HCT116 (cell line): ENCODE data around the gene CEP131. TPM values are rescaled to one million over a fixed set of nuclear protein-coding genes. Genes with fewer than 3 reads are reported as not detected.

Experiments
- ATAC-seq: fragments of 200-7000 bp; cut with Tn5 transposase; 2 replicates; pipeline ENCODE4 v1.9.1; 2020; ENCODE audit warnings: mild to moderate bottlenecking, moderate library complexity
- BruUV-seq: library from RNA; stranded (reverse); fragments of 400-500 nt; replicated peaks from 2 replicates; lab custom pipeline; 2021; lab: Mats Ljungman, UMichigan
- CTCF ChIA-PET: fragments of 300-600 bp; sonication (Branson Sonifier 250); formaldehyde crosslinking; loops from one replicate; lab custom pipeline; 2021; ENCODE audit warnings: antibody characterized with exemption; lab: Charles Lee
- POLR2A ChIA-PET: fragments of 300-600, 350-600 bp; sonication (Branson Sonifier 250); formaldehyde crosslinking; loops from one replicate; lab custom pipeline; 2021; ENCODE audit warnings: antibody characterized with exemption; lab: Charles Lee
- RAD21 ChIA-PET, 2 experiments: fragments of 300-600 bp; sonication (Branson Sonifier 250); formaldehyde crosslinking; loops; one replicate each; lab custom pipeline; 2023; ENCODE audit warnings: low total read pairs in 2 of 2; ENCODE audit not compliant: uncharacterized antibody in 2 of 2, unreplicated experiment in 2 of 2, low non-redundant PET in 1 of 2; lab: Charles Lee
- DNase-seq: peaks from one replicate; pipeline ENCODE4 v3.0.0-alpha.2; 2010; ENCODE audit warnings: low read depth, low spot score
- H2AFZ ChIP-seq: fragments of 200-600 bp; shearing (Covaris generic), sonication (generic); 2 replicates; pipeline ENCODE4 v1.6.1; 2017; ENCODE audit warnings: low read depth, mixed run types, mixed read lengths, antibody characterized with exemption, low read length; ENCODE audit not compliant: poor library complexity, severe bottlenecking
- H3K27ac ChIP-seq: 2 replicates; pipeline ENCODE4 v1.5.1; 2012; ENCODE audit warnings: low read depth, low read length
- H3K27me3 ChIP-seq: fragments of 200-600 bp; sonication (generic); 2 replicates; pipeline ENCODE4 v1.6.1; 2016; ENCODE audit warnings: mixed run types, low read length, mixed read lengths; ENCODE audit not compliant: insufficient read depth
- H3K36me3 ChIP-seq, 2 experiments: fragments of 200-500 bp in 1 of 2; fragments of 200-600 bp in 1 of 2; sonication (Bioruptor generic) in 1 of 2; sonication (generic) in 1 of 2; 2 replicates each; pipeline versions ENCODE4 v1.5.1 to v1.6.1; 2014 to 2016; ENCODE audit warnings: low read length in 2 of 2, inconsistent platforms in 1 of 2, mixed read lengths in 1 of 2, mixed run types in 1 of 2; ENCODE audit not compliant: insufficient read depth in 2 of 2, control insufficient read depth in 1 of 2
- H3K4me1 ChIP-seq, 2 experiments: fragments of 200-600 bp in 1 of 2; sonication (generic) in 1 of 2; 2 replicates each; pipeline versions ENCODE4 v1.5.1 to v1.6.1; 2012 to 2017; ENCODE audit warnings: low read length in 2 of 2, inconsistent platforms in 1 of 2, mild to moderate bottlenecking in 1 of 2, mixed read lengths in 1 of 2, mixed run types in 1 of 2, moderate library complexity in 1 of 2; ENCODE audit not compliant: insufficient read depth in 2 of 2, control insufficient read depth in 1 of 2
- H3K4me2 ChIP-seq: fragments of 200-600 bp; sonication (generic); 2 replicates; pipeline ENCODE4 v1.6.1; 2017; ENCODE audit warnings: mixed run types, low read length, mixed read lengths
- H3K4me3 ChIP-seq, 2 experiments: fragments of 200-600 bp in 1 of 2; sonication (generic) in 1 of 2; replicated peaks in 1 of 2; 2 replicates each; pipeline ENCODE4 v1.5.1; 2011 to 2016; ENCODE audit warnings: low read length in 2 of 2, control low read depth in 1 of 2, low read depth in 1 of 2, mild to moderate bottlenecking in 1 of 2, mixed read lengths in 1 of 2, mixed run types in 1 of 2
- H3K79me2 ChIP-seq: fragments of 200-600 bp; sonication (generic); 2 replicates; pipeline ENCODE4 v1.6.1; 2017; ENCODE audit warnings: mild to moderate bottlenecking, mixed run types, low read length, moderate library complexity, mixed read lengths; ENCODE audit not compliant: insufficient read depth
- H3K9ac ChIP-seq: fragments of 200-600 bp; sonication (generic); 2 replicates; pipeline ENCODE4 v1.6.1; 2016; ENCODE audit warnings: low read length, mixed read lengths
- H3K9me2 ChIP-seq: fragments of 200-600 bp; sonication (generic), shearing (Covaris generic); 2 replicates; pipeline ENCODE4 v1.6.1; 2017; ENCODE audit warnings: mixed run types, mild to moderate bottlenecking, moderate library complexity; ENCODE audit not compliant: insufficient read depth
- H3K9me3 ChIP-seq, 2 experiments: fragments of 200-500 bp in 1 of 2; fragments of 200-600 bp in 1 of 2; sonication (Bioruptor generic) in 1 of 2; sonication (generic) in 1 of 2; 2 replicates each; pipeline ENCODE4 v1.6.1; 2014 to 2017; ENCODE audit warnings: low read length in 2 of 2, mixed read lengths in 2 of 2, inconsistent platforms in 1 of 2, low read depth in 1 of 2, mild to moderate bottlenecking in 1 of 2, mixed run types in 1 of 2, moderate library complexity in 1 of 2; ENCODE audit not compliant: control insufficient read depth in 1 of 2, insufficient read depth in 1 of 2
- H4K20me1 ChIP-seq: fragments of 200-600 bp; sonication (generic), shearing (Covaris generic); 2 replicates; pipeline ENCODE4 v1.6.1; 2017; ENCODE audit warnings: mixed run types, mild to moderate bottlenecking, moderate library complexity; ENCODE audit not compliant: insufficient read depth
- CBX3 ChIP-seq: IDR thresholded peaks from 2 replicates; pipeline ENCODE4 v1.6.1; 2012; ENCODE audit warnings: low read depth
- CEBPB ChIP-seq: IDR thresholded peaks from 2 replicates; pipeline ENCODE4 v1.6.1; 2012; ENCODE audit warnings: low read depth
- ELF1 ChIP-seq: IDR thresholded peaks from 2 replicates; pipeline ENCODE4 v1.6.1; 2012; ENCODE audit warnings: low read depth, borderline replicate concordance
- EZH2 ChIP-seq: fragments of 200-600 bp; sonication (generic); IDR thresholded peaks from 2 replicates; pipeline ENCODE4 v1.6.1; 2017; ENCODE audit warnings: antibody characterized with exemption, mixed run types
- EZH2phosphoT487 ChIP-seq: fragments of 200-600 bp; IDR thresholded peaks from 2 replicates; pipeline ENCODE4 v1.6.1; 2018; ENCODE audit warnings: antibody characterized with exemption, borderline replicate concordance
- FOSL1 ChIP-seq: IDR thresholded peaks from 2 replicates; pipeline ENCODE4 v1.6.1; 2012; ENCODE audit warnings: low read depth
- MAX ChIP-seq: IDR thresholded peaks from 2 replicates; pipeline ENCODE4 v1.6.1; 2012
- POLR2AphosphoS5 ChIP-seq: IDR thresholded peaks from 2 replicates; pipeline ENCODE4 v1.6.1; 2011; ENCODE audit warnings: mild to moderate bottlenecking, low read depth, low read length, moderate library complexity
- RAD21 ChIP-seq: IDR thresholded peaks from 2 replicates; pipeline ENCODE4 v1.6.1; 2012; ENCODE audit warnings: low read depth, mild to moderate bottlenecking
- SIN3A ChIP-seq: IDR thresholded peaks from 2 replicates; pipeline ENCODE4 v1.6.1; 2012; ENCODE audit warnings: low read depth
- SP1 ChIP-seq: IDR thresholded peaks from 2 replicates; pipeline ENCODE4 v1.6.1; 2012; ENCODE audit warnings: low read depth
- TCF7L2 ChIP-seq: IDR thresholded peaks from 2 replicates; pipeline ENCODE4 v1.7.0; 2011; ENCODE audit warnings: borderline replicate concordance, inconsistent platforms; ENCODE audit not compliant: insufficient read depth, insufficient read length; ENCODE audit errors: extremely low read depth
- ZFX ChIP-seq: fragments of 450-650 bp; IDR thresholded peaks from 2 replicates; pipeline ENCODE4 v1.6.1; 2017
- ZNF274 ChIP-seq: fragments of 200-500 bp; sonication (Bioruptor generic); IDR thresholded peaks from 2 replicates; pipeline ENCODE4 v1.6.1; 2014; ENCODE audit warnings: mild to moderate bottlenecking, low read depth, low read length, inconsistent platforms
- intact Hi-C: fragments of 100-400 bp; cut with micrococcal nuclease; formaldehyde crosslinking; loops from 2 replicates; pipeline ENCODE4 v1.10.0; 2022
- total RNA-seq: library from RNA; stranded (reverse); gene quantifications from one replicate; pipeline ENCODE4 v1.2.1, GENCODE V29; 2021; ENCODE audit not compliant: unreplicated experiment
- TF ChIP-seq, protein P1 (sequence below), 3 experiments: fragments of 200-600 bp in 1 of 3; sonication (generic) in 1 of 3; IDR thresholded peaks in 2 of 3; conservative IDR thresholded peaks in 1 of 3; 2 replicates each; pipeline ENCODE4 v1.5.1; 2012 to 2017; ENCODE audit warnings: low read depth in 2 of 3, low read length in 2 of 3, antibody characterized with exemption in 1 of 3, borderline replicate concordance in 1 of 3, control low read depth in 1 of 3, mild to moderate bottlenecking in 1 of 3, mixed read lengths in 1 of 3, mixed run types in 1 of 3, moderate library complexity in 1 of 3; ENCODE audit not compliant: insufficient read depth in 1 of 3
- TF ChIP-seq, protein P2 (sequence below): IDR thresholded peaks from 2 replicates; pipeline ENCODE4 v1.6.1; 2012; ENCODE audit warnings: low read depth

CEP131 gene
- total RNA-seq, 1 experiment from 2014 or later = 30.2 TPM

DNA sequence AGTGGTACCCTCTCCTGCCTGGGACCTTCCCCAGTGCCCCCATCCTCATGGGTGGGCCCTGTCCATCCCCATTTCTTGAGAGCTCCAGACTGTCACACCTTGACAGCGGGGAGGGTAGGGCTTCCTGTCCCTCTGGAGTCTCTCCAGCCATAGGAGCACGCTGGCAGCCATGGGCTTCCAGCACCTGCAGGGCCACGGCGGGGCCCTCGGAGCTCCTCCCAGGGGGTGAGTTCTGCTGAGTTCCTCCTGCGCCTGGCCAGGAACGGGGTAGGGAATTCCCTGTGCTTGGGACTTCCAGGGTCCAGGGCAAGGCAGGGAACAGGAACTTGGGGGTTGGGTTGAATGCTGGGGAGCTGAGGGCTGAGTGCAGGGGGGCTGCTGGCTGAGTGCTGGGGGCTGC lies 33.7 kb downstream of the CEP131 start (continued):
- TF ChIP-seq, protein P1, sequence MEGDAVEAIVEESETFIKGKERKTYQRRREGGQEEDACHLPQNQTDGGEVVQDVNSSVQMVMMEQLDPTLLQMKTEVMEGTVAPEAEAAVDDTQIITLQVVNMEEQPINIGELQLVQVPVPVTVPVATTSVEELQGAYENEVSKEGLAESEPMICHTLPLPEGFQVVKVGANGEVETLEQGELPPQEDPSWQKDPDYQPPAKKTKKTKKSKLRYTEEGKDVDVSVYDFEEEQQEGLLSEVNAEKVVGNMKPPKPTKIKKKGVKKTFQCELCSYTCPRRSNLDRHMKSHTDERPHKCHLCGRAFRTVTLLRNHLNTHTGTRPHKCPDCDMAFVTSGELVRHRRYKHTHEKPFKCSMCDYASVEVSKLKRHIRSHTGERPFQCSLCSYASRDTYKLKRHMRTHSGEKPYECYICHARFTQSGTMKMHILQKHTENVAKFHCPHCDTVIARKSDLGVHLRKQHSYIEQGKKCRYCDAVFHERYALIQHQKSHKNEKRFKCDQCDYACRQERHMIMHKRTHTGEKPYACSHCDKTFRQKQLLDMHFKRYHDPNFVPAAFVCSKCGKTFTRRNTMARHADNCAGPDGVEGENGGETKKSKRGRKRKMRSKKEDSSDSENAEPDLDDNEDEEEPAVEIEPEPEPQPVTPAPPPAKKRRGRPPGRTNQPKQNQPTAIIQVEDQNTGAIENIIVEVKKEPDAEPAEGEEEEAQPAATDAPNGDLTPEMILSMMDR (IDR thresholded peaks at IDR 0.05 in 2 of 3, conservative IDR thresholded peaks at IDR 0.05 in 1 of 3; ENCODE audit: borderline replicate concordance in 1 of 3, insufficient read depth in 1 of 3, low read depth in 2 of 3, low read length in 2 of 3) = no peak
- TF ChIP-seq POLR2AphosphoS5 (no peak), SP1 (no peak), EZH2 (no peak), ELF1 (no peak), EZH2phosphoT487 (no peak)

DNA sequence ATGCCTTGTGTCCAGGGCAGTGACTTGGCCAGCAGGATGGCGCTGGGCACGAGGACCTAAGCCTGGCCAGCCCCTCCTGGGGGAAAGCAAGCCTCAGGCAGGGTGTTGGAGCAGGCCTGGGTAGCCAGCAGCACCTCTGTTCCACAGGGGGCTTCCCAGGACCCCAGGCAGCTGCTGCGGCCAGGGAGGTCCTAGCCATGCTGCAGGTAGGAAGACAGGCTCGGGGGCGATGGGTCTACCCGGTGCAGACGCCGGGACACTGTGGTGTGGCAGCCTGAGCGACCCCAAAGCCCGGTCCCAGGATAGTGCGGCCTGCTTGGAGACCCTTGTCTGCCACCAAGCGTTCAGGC lies 34.3 kb downstream of the CEP131 start:
- Histone ChIP-seq H3K4me1 (no peaks in the 10 kb centered on the region), H3K9me2 (no peaks in the 10 kb centered on the region), H3K27ac (no peak overlapping the region; the same call in 1 of the 2 replicates), H2AFZ (no peak overlapping the region), H3K9ac (no peak overlapping the region), H3K27me3 (no peaks in the 10 kb centered on the region), H3K4me2 (no peak overlapping the region), H3K4me3 (no peak overlapping the region), H3K36me3 (no peaks in the 10 kb centered on the region), H3K9me3 (no peaks in the 10 kb centered on the region), H3K79me2 (no peaks in the 10 kb centered on the region), H4K20me1 (no peaks in the 10 kb centered on the region)
- ATAC-seq (no peak), DNase-seq (no peak)
- BruUV-seq = no TSS peak
- ChIA-PET CTCF (no interaction called here), RAD21 (no interaction called here), POLR2A (no interaction called here)
- intact Hi-C loops = no loop called here
- TF ChIP-seq POLR2AphosphoS5 (no peak), ZFX (no peak), TCF7L2 (no peak), FOSL1 (no peak), CEBPB (no peak), MAX (no peak), ZNF274 (no peak), EZH2phosphoT487 (no peak), ELF1 (no peak), SIN3A (no peak), CBX3 (no peak), RAD21 (no peak), EZH2 (no peak)
- TF ChIP-seq, protein P1 (IDR thresholded peaks at IDR 0.05 in 2 of 3, conservative IDR thresholded peaks at IDR 0.05 in 1 of 3; ENCODE audit: borderline replicate concordance in 1 of 3, insufficient read depth in 1 of 3, low read depth in 2 of 3, low read length in 2 of 3) = no peak
- TF ChIP-seq, protein P2, sequence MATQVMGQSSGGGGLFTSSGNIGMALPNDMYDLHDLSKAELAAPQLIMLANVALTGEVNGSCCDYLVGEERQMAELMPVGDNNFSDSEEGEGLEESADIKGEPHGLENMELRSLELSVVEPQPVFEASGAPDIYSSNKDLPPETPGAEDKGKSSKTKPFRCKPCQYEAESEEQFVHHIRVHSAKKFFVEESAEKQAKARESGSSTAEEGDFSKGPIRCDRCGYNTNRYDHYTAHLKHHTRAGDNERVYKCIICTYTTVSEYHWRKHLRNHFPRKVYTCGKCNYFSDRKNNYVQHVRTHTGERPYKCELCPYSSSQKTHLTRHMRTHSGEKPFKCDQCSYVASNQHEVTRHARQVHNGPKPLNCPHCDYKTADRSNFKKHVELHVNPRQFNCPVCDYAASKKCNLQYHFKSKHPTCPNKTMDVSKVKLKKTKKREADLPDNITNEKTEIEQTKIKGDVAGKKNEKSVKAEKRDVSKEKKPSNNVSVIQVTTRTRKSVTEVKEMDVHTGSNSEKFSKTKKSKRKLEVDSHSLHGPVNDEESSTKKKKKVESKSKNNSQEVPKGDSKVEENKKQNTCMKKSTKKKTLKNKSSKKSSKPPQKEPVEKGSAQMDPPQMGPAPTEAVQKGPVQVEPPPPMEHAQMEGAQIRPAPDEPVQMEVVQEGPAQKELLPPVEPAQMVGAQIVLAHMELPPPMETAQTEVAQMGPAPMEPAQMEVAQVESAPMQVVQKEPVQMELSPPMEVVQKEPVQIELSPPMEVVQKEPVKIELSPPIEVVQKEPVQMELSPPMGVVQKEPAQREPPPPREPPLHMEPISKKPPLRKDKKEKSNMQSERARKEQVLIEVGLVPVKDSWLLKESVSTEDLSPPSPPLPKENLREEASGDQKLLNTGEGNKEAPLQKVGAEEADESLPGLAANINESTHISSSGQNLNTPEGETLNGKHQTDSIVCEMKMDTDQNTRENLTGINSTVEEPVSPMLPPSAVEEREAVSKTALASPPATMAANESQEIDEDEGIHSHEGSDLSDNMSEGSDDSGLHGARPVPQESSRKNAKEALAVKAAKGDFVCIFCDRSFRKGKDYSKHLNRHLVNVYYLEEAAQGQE = no peak
